MM.1S (cell line): ENCODE results near the gene MITF.

ENCODE experiments used
- DNase-seq: peaks from one replicate; pipeline ENCODE4 v3.0.0-alpha.2; 2015
- H2AFZ ChIP-seq: fragments of 300-600 bp; sonication (generic); 2 replicates; pipeline ENCODE4 v1.6.0; 2016; ENCODE audit warnings: antibody characterized with exemption, low read length
- H3F3A ChIP-seq: fragments of 300-600 bp; sonication (generic); 2 replicates; pipeline ENCODE4 v1.6.1; 2016; ENCODE audit warnings: mild to moderate bottlenecking, antibody characterized with exemption, low read length, moderate library complexity, mixed read lengths; ENCODE audit not compliant: insufficient read depth
- H3K27ac ChIP-seq: fragments of 300-600 bp; sonication (generic); 2 replicates; pipeline ENCODE4 v1.5.1; 2016; ENCODE audit warnings: mild to moderate bottlenecking, low read length
- H3K27me3 ChIP-seq: fragments of 300-600 bp; sonication (generic); replicated peaks from 2 replicates; pipeline ENCODE4 v1.6.0; 2016; ENCODE audit warnings: low read length; ENCODE audit not compliant: insufficient read depth
- H3K36me3 ChIP-seq: fragments of 300-600 bp; sonication (generic); replicated peaks from 2 replicates; pipeline ENCODE4 v1.6.1; 2016; ENCODE audit warnings: mild to moderate bottlenecking, low read length, mixed read lengths; ENCODE audit not compliant: insufficient read depth
- H3K4me1 ChIP-seq: fragments of 300-600 bp; sonication (generic); 2 replicates; pipeline ENCODE4 v1.6.1; 2016; ENCODE audit warnings: low read length, mixed read lengths
- H3K4me2 ChIP-seq: fragments of 300-600 bp; sonication (generic); 2 replicates; pipeline ENCODE4 v1.6.0; 2016; ENCODE audit warnings: low read depth, low read length
- H3K4me3 ChIP-seq: fragments of 300-600 bp; sonication (generic); 2 replicates; pipeline ENCODE4 v1.5.1; 2016; ENCODE audit warnings: low read length, mixed read lengths
- H3K79me2 ChIP-seq: fragments of 300-600 bp; sonication (generic); 2 replicates; pipeline ENCODE4 v1.6.1; 2016; ENCODE audit warnings: mixed run types, low read length, mixed read lengths
- H3K9ac ChIP-seq: fragments of 300-600 bp; sonication (generic); 2 replicates; pipeline ENCODE4 v1.6.1; 2016; ENCODE audit warnings: low read length, mixed read lengths
- H3K9me2 ChIP-seq: fragments of 300-600 bp; sonication (generic); replicated peaks from 2 replicates; pipeline ENCODE4 v1.6.1; 2016; ENCODE audit warnings: mild to moderate bottlenecking, low read length, mixed read lengths; ENCODE audit not compliant: insufficient read depth
- H3K9me3 ChIP-seq: fragments of 300-600 bp; sonication (generic); replicated peaks from 2 replicates; pipeline ENCODE4 v1.6.1; 2016; ENCODE audit warnings: mild to moderate bottlenecking, low read length, mixed read lengths; ENCODE audit not compliant: insufficient read depth
- H4K20me1 ChIP-seq: fragments of 300-600 bp; sonication (generic); 2 replicates; pipeline ENCODE4 v1.6.1; 2016; ENCODE audit warnings: mild to moderate bottlenecking, low read length, moderate library complexity, mixed read lengths; ENCODE audit not compliant: insufficient read depth
- EZH2 ChIP-seq: fragments of 300-600 bp; sonication (generic); optimal IDR thresholded peaks from 2 replicates; pipeline ENCODE3; 2017; ENCODE audit warnings: low read depth, mild to moderate bottlenecking, antibody characterized with exemption, low read length, mixed read lengths
- EZH2phosphoT487 ChIP-seq: fragments of 300-600 bp; sonication (generic); IDR thresholded peaks from 2 replicates; pipeline ENCODE4 v1.6.1; 2018; ENCODE audit warnings: antibody characterized with exemption, low read length
- TF ChIP-seq, protein P1 (sequence below): fragments of 300-600 bp; sonication (generic); IDR thresholded peaks from 2 replicates; pipeline ENCODE4 v1.5.1; 2016; ENCODE audit warnings: antibody characterized with exemption, low read length, mixed read lengths

Gene MITF

DNA sequence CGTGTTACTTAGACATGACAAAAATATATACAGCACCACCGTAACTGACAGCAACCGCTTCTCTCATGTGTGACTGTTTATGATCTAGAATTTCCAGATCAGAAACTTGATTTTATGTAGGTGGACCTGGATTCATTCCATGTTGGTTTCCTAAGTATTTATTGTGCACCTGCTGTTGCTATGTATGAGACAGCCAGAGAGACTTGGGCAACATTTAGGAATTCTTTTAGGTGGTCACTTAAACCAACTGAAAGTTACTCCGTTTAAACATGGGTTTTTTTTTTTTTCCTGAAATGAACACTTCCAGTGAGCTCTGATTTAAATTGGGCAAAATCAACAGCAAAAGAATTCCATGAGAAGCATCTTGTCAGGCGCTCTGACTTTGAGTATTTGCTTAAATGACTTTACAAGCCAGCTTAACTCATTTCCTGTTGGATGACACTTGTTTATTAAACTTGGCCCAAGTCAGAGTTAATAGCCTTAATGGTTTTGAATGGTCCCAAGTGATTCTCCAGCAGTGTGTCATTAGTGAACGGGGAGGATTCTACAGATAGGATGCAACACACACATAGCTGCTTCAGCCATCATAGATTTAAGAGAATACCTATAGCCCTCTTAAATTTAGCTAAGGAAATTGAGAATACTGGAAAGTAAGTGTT lies 31.8 kb downstream of the MITF start:
- Histone ChIP-seq H3K9me2 (no peaks in the 10 kb centered on the region), H3F3A (no peaks in the 10 kb centered on the region), H3K27ac (no peak overlapping the region), H2AFZ (no peak overlapping the region), H3K9ac (no peak overlapping the region), H4K20me1 (no peaks in the 10 kb centered on the region), H3K36me3 (no peaks in the 10 kb centered on the region), H3K79me2 (no peaks in the 10 kb centered on the region), H3K9me3 (no peaks in the 10 kb centered on the region), H3K4me1 (no peaks in the 10 kb centered on the region), H3K27me3 (no peaks in the 10 kb centered on the region), H3K4me3 (no peak overlapping the region), H3K4me2 (no peak overlapping the region)
- no peak for DNase-seq
- TF ChIP-seq, protein P1, sequence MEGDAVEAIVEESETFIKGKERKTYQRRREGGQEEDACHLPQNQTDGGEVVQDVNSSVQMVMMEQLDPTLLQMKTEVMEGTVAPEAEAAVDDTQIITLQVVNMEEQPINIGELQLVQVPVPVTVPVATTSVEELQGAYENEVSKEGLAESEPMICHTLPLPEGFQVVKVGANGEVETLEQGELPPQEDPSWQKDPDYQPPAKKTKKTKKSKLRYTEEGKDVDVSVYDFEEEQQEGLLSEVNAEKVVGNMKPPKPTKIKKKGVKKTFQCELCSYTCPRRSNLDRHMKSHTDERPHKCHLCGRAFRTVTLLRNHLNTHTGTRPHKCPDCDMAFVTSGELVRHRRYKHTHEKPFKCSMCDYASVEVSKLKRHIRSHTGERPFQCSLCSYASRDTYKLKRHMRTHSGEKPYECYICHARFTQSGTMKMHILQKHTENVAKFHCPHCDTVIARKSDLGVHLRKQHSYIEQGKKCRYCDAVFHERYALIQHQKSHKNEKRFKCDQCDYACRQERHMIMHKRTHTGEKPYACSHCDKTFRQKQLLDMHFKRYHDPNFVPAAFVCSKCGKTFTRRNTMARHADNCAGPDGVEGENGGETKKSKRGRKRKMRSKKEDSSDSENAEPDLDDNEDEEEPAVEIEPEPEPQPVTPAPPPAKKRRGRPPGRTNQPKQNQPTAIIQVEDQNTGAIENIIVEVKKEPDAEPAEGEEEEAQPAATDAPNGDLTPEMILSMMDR: no peak
- no peak for TF ChIP-seq EZH2
- no peak for TF ChIP-seq EZH2phosphoT487

GRCh38 chr3:69772152-69772867 lies 33.0 kb downstream of the MITF start:
- H3F3A ChIP-seq: no peaks in the 10 kb centered on the region
- no peak overlapping the region for H3K4me3 ChIP-seq
- TF ChIP-seq EZH2 (no peak), EZH2phosphoT487 (no peak)
- TF ChIP-seq, protein P1: no peak
- no peaks in the 10 kb centered on the region for H3K36me3 ChIP-seq
- no peaks in the 10 kb centered on the region for H4K20me1 ChIP-seq
- no peak overlapping the region for H2AFZ ChIP-seq
- H3K4me2 ChIP-seq: no peak overlapping the region
- no peaks in the 10 kb centered on the region for H3K9me2 ChIP-seq
- DNase-seq: no peak
- H3K27ac ChIP-seq: no peak overlapping the region
- H3K79me2 ChIP-seq: no peaks in the 10 kb centered on the region
- no peaks in the 10 kb centered on the region for H3K9me3 ChIP-seq
- H3K4me1 ChIP-seq: no peaks in the 10 kb centered on the region
- H3K9ac ChIP-seq: no peak overlapping the region
- H3K27me3 ChIP-seq: no peaks in the 10 kb centered on the region

DNA sequence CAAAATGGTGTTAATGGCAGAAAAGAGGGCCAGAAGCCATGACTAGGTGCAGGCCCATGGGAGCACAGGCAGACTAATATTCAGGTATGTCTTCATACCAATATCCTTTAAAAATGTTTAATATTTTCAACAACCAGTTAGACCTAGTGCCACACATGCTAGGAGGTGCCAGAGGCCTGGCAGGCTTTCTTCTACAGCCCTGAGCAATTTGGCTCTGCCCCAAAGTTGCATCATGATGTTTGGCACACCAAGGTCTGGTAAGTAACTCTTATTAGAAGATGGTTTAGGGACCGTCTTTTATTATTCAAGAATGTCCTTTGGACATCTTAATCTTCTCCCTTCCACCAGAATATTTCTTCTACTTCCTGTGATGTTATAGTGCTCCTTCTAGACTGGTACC lies 34.8 kb downstream of the MITF start:
- H3K4me3 ChIP-seq: no peak overlapping the region
- H4K20me1 ChIP-seq: no peaks in the 10 kb centered on the region
- no peaks in the 10 kb centered on the region for H3K27me3 ChIP-seq
- H3K27ac ChIP-seq: no peak overlapping the region
- H3K9me3 ChIP-seq: no peaks in the 10 kb centered on the region
- no peak overlapping the region for H3K4me2 ChIP-seq
- H3K4me1 ChIP-seq: no peaks in the 10 kb centered on the region
- H3F3A ChIP-seq: no peaks in the 10 kb centered on the region
- no peaks in the 10 kb centered on the region for H3K9me2 ChIP-seq
- DNase-seq: no peak
- no peaks in the 10 kb centered on the region for H3K36me3 ChIP-seq
- no peak overlapping the region for H3K9ac ChIP-seq
- H2AFZ ChIP-seq: no peak overlapping the region
- TF ChIP-seq, protein P1: no peak
- TF ChIP-seq EZH2phosphoT487 (no peak), EZH2 (no peak)
- H3K79me2 ChIP-seq: no peaks in the 10 kb centered on the region
